Right lobe of liver (tissue), 4 donors: ENCODE measurements around the gene FAM72A.
"Not testable (repeated sequence)": the region's sequence is repeated elsewhere in the genome, so short reads cannot be mapped to it uniquely, and the experiment has no call there.

Source experiments
- POLR2A ChIP-seq: fragments of 450-650 bp; IDR thresholded peaks from one replicate; pipeline ENCODE4 v1.6.1; 2017; ENCODE audit warnings: antibody characterized with exemption, mild to moderate bottlenecking
- TF ChIP-seq, protein P1 (sequence below), 4 donors: fragments of 200-600 bp in 3 of 4; fragments of 450-650 bp in 1 of 4; IDR thresholded peaks; one replicate each; pipeline versions ENCODE4 v1.5.1 to v1.8.0; 2016 to 2022; ENCODE audit warnings: antibody characterized with exemption in 4 of 4, mild to moderate bottlenecking in 2 of 4
- donor health status: DM: no; HTN: no; CAD: no.
- donor health status: DM: no; HTN: no; CAD: no.
- donor health status: DM: no; HTN: yes; CAD: no.

DNA sequence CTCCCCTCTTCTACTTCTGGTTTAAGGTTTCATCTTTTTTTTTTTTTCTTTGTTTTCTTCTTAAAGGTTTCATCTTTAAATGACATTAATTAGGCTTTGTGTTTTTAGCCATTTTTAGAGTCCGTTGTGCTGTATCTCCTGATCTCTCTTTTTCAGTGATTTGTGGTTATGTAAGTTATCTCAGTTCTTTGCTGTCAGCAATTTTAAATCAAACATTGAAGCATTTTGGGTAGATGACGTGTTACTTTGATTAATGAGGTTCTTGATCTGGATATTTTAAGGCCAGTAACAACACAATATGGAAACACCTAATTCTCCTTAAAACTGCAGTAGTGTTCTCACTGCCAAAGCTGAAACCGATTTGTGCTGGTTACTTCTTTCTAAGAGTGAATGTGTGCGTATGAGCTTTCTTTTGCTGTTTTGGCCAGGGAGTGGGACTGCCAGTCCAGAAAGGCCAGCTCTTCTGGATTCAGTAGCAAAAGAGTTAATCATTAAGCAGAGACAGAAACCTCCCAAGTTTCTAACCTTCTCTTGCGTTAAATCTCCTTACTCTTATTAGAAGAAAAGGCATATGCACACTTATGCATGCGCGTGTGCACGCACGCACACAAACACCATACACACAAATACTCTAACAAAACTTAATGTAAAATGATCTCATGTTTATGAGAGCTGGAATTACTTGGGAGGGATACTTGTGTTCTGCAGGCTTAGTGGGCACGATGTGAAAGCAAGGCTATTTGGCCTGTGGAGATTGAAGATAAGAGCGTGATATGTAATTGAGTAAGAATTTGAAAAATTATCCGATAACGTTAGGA, 17.1 kb upstream of the FAM72A start:
- TF ChIP-seq POLR2A, result not testable (repeated sequence)
- TF ChIP-seq, protein P1, sequence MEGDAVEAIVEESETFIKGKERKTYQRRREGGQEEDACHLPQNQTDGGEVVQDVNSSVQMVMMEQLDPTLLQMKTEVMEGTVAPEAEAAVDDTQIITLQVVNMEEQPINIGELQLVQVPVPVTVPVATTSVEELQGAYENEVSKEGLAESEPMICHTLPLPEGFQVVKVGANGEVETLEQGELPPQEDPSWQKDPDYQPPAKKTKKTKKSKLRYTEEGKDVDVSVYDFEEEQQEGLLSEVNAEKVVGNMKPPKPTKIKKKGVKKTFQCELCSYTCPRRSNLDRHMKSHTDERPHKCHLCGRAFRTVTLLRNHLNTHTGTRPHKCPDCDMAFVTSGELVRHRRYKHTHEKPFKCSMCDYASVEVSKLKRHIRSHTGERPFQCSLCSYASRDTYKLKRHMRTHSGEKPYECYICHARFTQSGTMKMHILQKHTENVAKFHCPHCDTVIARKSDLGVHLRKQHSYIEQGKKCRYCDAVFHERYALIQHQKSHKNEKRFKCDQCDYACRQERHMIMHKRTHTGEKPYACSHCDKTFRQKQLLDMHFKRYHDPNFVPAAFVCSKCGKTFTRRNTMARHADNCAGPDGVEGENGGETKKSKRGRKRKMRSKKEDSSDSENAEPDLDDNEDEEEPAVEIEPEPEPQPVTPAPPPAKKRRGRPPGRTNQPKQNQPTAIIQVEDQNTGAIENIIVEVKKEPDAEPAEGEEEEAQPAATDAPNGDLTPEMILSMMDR (IDR thresholded peaks at IDR 0.05), result not testable (repeated sequence)
